ENCODE data around the gene NT5DC2. TPM values are rescaled to one million over a fixed set of nuclear protein-coding genes. Genes with fewer than 3 reads are reported as not detected.

NT5DC2 gene
- total RNA-seq, 2 donors from 2014 or later = 288 to 341 TPM

GRCh38 chr3:52523386-52524257, 10.0 kb downstream of the NT5DC2 start:
- H3K4me3 Mint-ChIP-seq = no peak overlapping the region

GRCh38 chr3:52522651-52523251, 10.9 kb downstream of the NT5DC2 start:
- H3K9me3 ChIP-seq (ENCODE audit: control insufficient read depth, low read length) = no peaks in the 10 kb centered on the region
- H3K36me3 ChIP-seq (ENCODE audit: control insufficient read depth, insufficient read depth, low read length) = peaks cover 32% of the 10 kb centered on the region
- no peaks in the 10 kb centered on the region for H3K27me3 ChIP-seq (ENCODE audit: control insufficient read depth, insufficient read depth, low read length, poor library complexity, severe bottlenecking)
- Mint-ChIP-seq H3K9me3 (no peaks in the 10 kb centered on the region), H3K27me3 (ENCODE audit: insufficient read depth) (peaks cover 6% of the 10 kb centered on the region), H3K36me3 (ENCODE audit: low read depth) (peaks cover 23% of the 10 kb centered on the region), H3K4me3 (no peak overlapping the region), H3K4me1 (no peaks in the 10 kb centered on the region), H3K27ac (no peak overlapping the region)
- no peaks in the 10 kb centered on the region for H3K4me1 ChIP-seq (ENCODE audit: control insufficient read depth, insufficient read depth, low read length)
- no peak for TF ChIP-seq CTCF (conservative IDR thresholded peaks at IDR 0.05)
- no peak overlapping the region for H3K4me3 ChIP-seq (ENCODE audit: low read length)
- no peak overlapping the region for H3K27ac ChIP-seq (ENCODE audit: low read depth, low read length)
- no peak for DNase-seq
- 95% methylated on average over 9 to 14 of the region's 14 CpGs for WGBS, 2 experiments (ENCODE audit: insufficient coverage in 1 of 2, insufficient read length in 1 of 2)
- no peak overlapping the region for H3K9ac ChIP-seq (ENCODE audit: extremely low read depth, low read length, poor library complexity, severe bottlenecking)

More at GRCh38 chr3:52523386-52524257, 10.0 kb downstream of the NT5DC2 start:
- Mint-ChIP-seq H3K9me3 (no peaks in the 10 kb centered on the region), H3K27ac (no peak overlapping the region), H3K4me1 (no peaks in the 10 kb centered on the region), H3K27me3 (ENCODE audit: insufficient read depth) (no peaks in the 10 kb centered on the region), H3K36me3 (ENCODE audit: low read depth) (peaks cover 27% of the 10 kb centered on the region)
- no peaks in the 10 kb centered on the region for H3K4me1 ChIP-seq (ENCODE audit: control insufficient read depth, insufficient read depth, low read length)
- no peak for DNase-seq
- H3K4me3 ChIP-seq (ENCODE audit: low read length) = no peak overlapping the region
- H3K36me3 ChIP-seq (ENCODE audit: control insufficient read depth, insufficient read depth, low read length) = peaks cover 39% of the 10 kb centered on the region
- no peaks in the 10 kb centered on the region for H3K9me3 ChIP-seq (ENCODE audit: control insufficient read depth, low read length)
- no peaks in the 10 kb centered on the region for H3K27me3 ChIP-seq (ENCODE audit: control insufficient read depth, insufficient read depth, low read length, poor library complexity, severe bottlenecking)
- TF ChIP-seq CTCF (conservative IDR thresholded peaks at IDR 0.05) = no peak
- WGBS, 2 experiments (ENCODE audit: insufficient coverage in 1 of 2, insufficient read length in 1 of 2) = 94 to 98% methylated on average over 15 to 26 of the region's 26 CpGs
- H3K27ac ChIP-seq (ENCODE audit: low read depth, low read length) = no peak overlapping the region
- no peak overlapping the region for H3K9ac ChIP-seq (ENCODE audit: extremely low read depth, low read length, poor library complexity, severe bottlenecking)

- 94 to 96% methylated on average over 21 to 33 of the region's 33 CpGs for WGBS, 2 experiments (ENCODE audit: insufficient coverage in 1 of 2, insufficient read length in 1 of 2)
- Mint-ChIP-seq H3K27me3 (ENCODE audit: insufficient read depth) (peaks cover 6% of the 10 kb centered on the region), H3K36me3 (ENCODE audit: low read depth) (peaks cover 16% of the 10 kb centered on the region), H3K4me3 (no peak overlapping the region), H3K9me3 (no peaks in the 10 kb centered on the region), H3K27ac (no peak overlapping the region), H3K4me1 (no peaks in the 10 kb centered on the region)
- Histone ChIP-seq H3K36me3 (ENCODE audit: control insufficient read depth, insufficient read depth, low read length) (peaks cover 25% of the 10 kb centered on the region), H3K4me1 (ENCODE audit: control insufficient read depth, insufficient read depth, low read length) (no peaks in the 10 kb centered on the region), H3K9ac (ENCODE audit: extremely low read depth, low read length, poor library complexity, severe bottlenecking) (no peak overlapping the region), H3K9me3 (ENCODE audit: control insufficient read depth, low read length) (no peaks in the 10 kb centered on the region), H3K4me3 (ENCODE audit: low read length) (no peak overlapping the region), H3K27ac (ENCODE audit: low read depth, low read length) (no peak overlapping the region), H3K27me3 (ENCODE audit: control insufficient read depth, insufficient read depth, low read length, poor library complexity, severe bottlenecking) (no peaks in the 10 kb centered on the region)
- no peak for TF ChIP-seq CTCF (conservative IDR thresholded peaks at IDR 0.05)
- no peak for DNase-seq
Observed at GRCh38 chr3:52521881-52522650, 11.6 kb downstream of the NT5DC2 start.

Data from endodermal cell (in vitro differentiated cells).